HFF-Myc (cell line): ENCODE results near the gene KLHL40.

Experiments used
- DNase-seq: peaks from one replicate; pipeline ENCODE4 v3.0.0-alpha.2; 2011; ENCODE audit warnings: low read depth; ENCODE audit errors: extremely low read depth
- H3K4me3 ChIP-seq: replicated peaks from 2 replicates; pipeline ENCODE4 v1.5.1; 2011; ENCODE audit warnings: low read depth, mild to moderate bottlenecking, control low read depth, low read length
- CTCF ChIP-seq: IDR thresholded peaks from 2 replicates; pipeline ENCODE4 v1.5.1; 2012; ENCODE audit warnings: mild to moderate bottlenecking, low read depth, low read length, control low read depth; ENCODE audit errors: missing control alignments

The KLHL40 gene

GRCh38 chr3:42661593-42662022 is 23.7 kb upstream of the KLHL40 start:
- H3K4me3 ChIP-seq, result no peak overlapping the region
- TF ChIP-seq CTCF, result no peak
- no peak for DNase-seq

GRCh38 chr3:42662037-42662812 is 23.1 kb upstream of the KLHL40 start:
- no peak for DNase-seq
- TF ChIP-seq CTCF, result no peak
- H3K4me3 ChIP-seq, result no peak overlapping the region

GRCh38 chr3:42662813-42663535 is 22.4 kb upstream of the KLHL40 start:
- no peak overlapping the region for H3K4me3 ChIP-seq
- TF ChIP-seq CTCF, result no peak
- DNase-seq, result no peak

- TF ChIP-seq CTCF, result no peak
- H3K4me3 ChIP-seq, result no peak overlapping the region
- DNase-seq, result no peak
Observed at GRCh38 chr3:42663581-42664437, 21.5 kb upstream of the KLHL40 start.

- H3K4me3 ChIP-seq, result no peak overlapping the region
- no peak for DNase-seq
- no peak for TF ChIP-seq CTCF
Observed at GRCh38 chr3:42664438-42664803, 20.9 kb upstream of the KLHL40 start.

GRCh38 chr3:42665050-42665878 is 20.1 kb upstream of the KLHL40 start:
- DNase-seq, result no peak
- H3K4me3 ChIP-seq, result no peak overlapping the region
- no peak for TF ChIP-seq CTCF
